H9 (cell line): ENCODE data around the gene SWAP70. TPM values are rescaled to one million over a fixed set of nuclear protein-coding genes. Genes with fewer than 3 reads are reported as not detected.

Experiments
- DNase-seq: peaks from one replicate; pipeline ENCODE4 v3.0.0-alpha.2; 2017
- H2AFZ ChIP-seq: one replicate; pipeline ENCODE4 v1.6.1; 2013; ENCODE audit warnings: mild to moderate bottlenecking, low read length, control low read depth, moderate library complexity
- H2AK5ac ChIP-seq: 2 replicates; pipeline ENCODE4 v1.6.1; 2013; ENCODE audit warnings: low read length, control low read depth, mixed read lengths; ENCODE audit not compliant: insufficient read length
- H2BK120ac ChIP-seq: one replicate; pipeline ENCODE4 v1.6.1; 2013; ENCODE audit warnings: low read depth, mild to moderate bottlenecking, low read length, control low read depth, inconsistent platforms; ENCODE audit not compliant: poor library complexity, severe bottlenecking
- H2BK12ac ChIP-seq: 2 replicates; pipeline ENCODE4 v1.6.1; 2013; ENCODE audit warnings: low read length, control low read depth, mixed read lengths, low read depth; ENCODE audit not compliant: insufficient read length
- H2BK15ac ChIP-seq: 2 replicates; pipeline ENCODE4 v1.6.1; 2013; ENCODE audit warnings: low read depth, low read length, control low read depth
- H2BK20ac ChIP-seq: one replicate; pipeline ENCODE4 v1.6.1; 2013; ENCODE audit warnings: low read depth, mild to moderate bottlenecking, low read length, control low read depth, inconsistent platforms; ENCODE audit not compliant: poor library complexity, severe bottlenecking
- H2BK5ac ChIP-seq: 2 replicates; pipeline ENCODE4 v1.6.1; 2013; ENCODE audit warnings: low read length, control low read depth, mixed read lengths; ENCODE audit not compliant: insufficient read length
- H3K14ac ChIP-seq: 2 replicates; pipeline ENCODE4 v1.6.1; 2013; ENCODE audit warnings: low read length, control low read depth; ENCODE audit not compliant: insufficient read depth
- H3K18ac ChIP-seq: 2 replicates; pipeline ENCODE4 v1.6.1; 2013; ENCODE audit warnings: low read depth, mild to moderate bottlenecking, mixed read lengths, low read length, control low read depth; ENCODE audit not compliant: insufficient read length
- H3K23ac ChIP-seq: 2 replicates; pipeline ENCODE4 v1.6.1; 2013; ENCODE audit warnings: low read length, control low read depth, mixed read lengths, low read depth; ENCODE audit not compliant: insufficient read length
- H3K23me2 ChIP-seq: 2 replicates; pipeline ENCODE4 v1.6.1; 2013; ENCODE audit warnings: low read depth, mild to moderate bottlenecking, mixed read lengths, low read length, control low read depth; ENCODE audit not compliant: insufficient read length, poor library complexity, severe bottlenecking
- H3K27ac ChIP-seq: 2 replicates; pipeline ENCODE4 v1.5.1; 2013; ENCODE audit warnings: low read length, control low read depth, mixed read lengths, low read depth; ENCODE audit not compliant: insufficient read length
- H3K27me3 ChIP-seq: 2 replicates; pipeline ENCODE4 v1.6.1; 2013; ENCODE audit warnings: low read length, control low read depth, inconsistent platforms; ENCODE audit not compliant: insufficient read depth
- H3K4ac ChIP-seq: 2 replicates; pipeline ENCODE4 v1.6.1; 2013; ENCODE audit warnings: low read depth, mild to moderate bottlenecking, control low read depth, inconsistent platforms, low read length, moderate library complexity
- H3K4me1 ChIP-seq: 2 replicates; pipeline ENCODE4 v1.6.1; 2013; ENCODE audit warnings: low read length, control low read depth, inconsistent platforms; ENCODE audit not compliant: insufficient read depth
- H3K4me2 ChIP-seq: 2 replicates; pipeline ENCODE4 v1.6.1; 2013; ENCODE audit warnings: low read length, control low read depth, mixed read lengths; ENCODE audit not compliant: insufficient read length, insufficient read depth
- H3K56ac ChIP-seq: 2 replicates; pipeline ENCODE4 v1.6.1; 2013; ENCODE audit warnings: low read depth, mild to moderate bottlenecking, mixed read lengths, low read length, control low read depth; ENCODE audit not compliant: insufficient read length
- H3K79me1 ChIP-seq: 2 replicates; pipeline ENCODE4 v1.6.1; 2013; ENCODE audit warnings: low read depth, mild to moderate bottlenecking, moderate library complexity, low read length, control low read depth, inconsistent platforms; ENCODE audit not compliant: insufficient read depth, poor library complexity, severe bottlenecking
- H3K79me2 ChIP-seq: 2 replicates; pipeline ENCODE4 v1.6.1; 2013; ENCODE audit warnings: low read length, control low read depth, inconsistent platforms; ENCODE audit not compliant: insufficient read depth
- H3K9ac ChIP-seq: 2 replicates; pipeline ENCODE4 v1.6.1; 2013; ENCODE audit warnings: low read length, control low read depth, mixed read lengths; ENCODE audit not compliant: insufficient read length; ENCODE audit errors: extremely low read depth
- H3K9me3 ChIP-seq: one replicate; pipeline ENCODE4 v1.6.1; 2013; ENCODE audit warnings: low read depth, low read length, inconsistent platforms; ENCODE audit not compliant: control insufficient read depth
- H3T11ph ChIP-seq: one replicate; pipeline ENCODE4 v1.6.1; 2013; ENCODE audit warnings: mild to moderate bottlenecking, low read length, control low read depth, inconsistent platforms
- H4K20me1 ChIP-seq: one replicate; pipeline ENCODE4 v1.6.1; 2013; ENCODE audit not compliant: control insufficient read depth, insufficient read length, insufficient read depth
- H4K5ac ChIP-seq: 2 replicates; pipeline ENCODE4 v1.6.1; 2013; ENCODE audit warnings: low read depth, mild to moderate bottlenecking, mixed read lengths, low read length, control low read depth; ENCODE audit not compliant: insufficient read length
- H4K8ac ChIP-seq: replicated peaks from 2 replicates; pipeline ENCODE4 v1.6.1; 2013; ENCODE audit warnings: low read length, control low read depth, mixed read lengths, low read depth; ENCODE audit not compliant: insufficient read length
- H4K91ac ChIP-seq: 2 replicates; pipeline ENCODE4 v1.6.1; 2013; ENCODE audit warnings: low read depth, mild to moderate bottlenecking, moderate library complexity, mixed read lengths, low read length, control low read depth; ENCODE audit not compliant: insufficient read length
- H3K27ac Mint-ChIP-seq, 3 experiments: 2 replicates in 2 of 3; 3 replicates in 1 of 3; pipeline ENCODE4 v1.8.0; 2020 to 2021; ENCODE audit warnings: mixed read lengths in 3 of 3, mild to moderate bottlenecking in 1 of 3, moderate library complexity in 1 of 3
- H3K27me3 Mint-ChIP-seq: 2 replicates; pipeline ENCODE4 v1.8.0; 2021; ENCODE audit warnings: low read depth, mild to moderate bottlenecking, moderate library complexity, mixed read lengths
- H3K36me3 Mint-ChIP-seq, 3 experiments: 2 replicates in 2 of 3; 3 replicates in 1 of 3; pipeline ENCODE4 v1.8.0; 2020 to 2021; ENCODE audit warnings: low read depth in 3 of 3, mixed read lengths in 3 of 3; ENCODE audit not compliant: insufficient read depth in 1 of 3
- H3K4me1 Mint-ChIP-seq, 2 experiments: 2 replicates each; pipeline ENCODE4 v1.8.0; 2020; ENCODE audit warnings: mixed read lengths in 2 of 2
- H3K4me3 Mint-ChIP-seq, 2 experiments: 2 replicates in 1 of 2; 3 replicates in 1 of 2; pipeline ENCODE4 v1.8.0; 2020 to 2021; ENCODE audit warnings: mild to moderate bottlenecking in 2 of 2, mixed read lengths in 2 of 2, moderate library complexity in 1 of 2
- H3K9me3 Mint-ChIP-seq, 2 experiments: 2 replicates in 1 of 2; 3 replicates in 1 of 2; pipeline ENCODE4 v1.8.0; 2020; ENCODE audit warnings: mild to moderate bottlenecking in 2 of 2, mixed read lengths in 2 of 2, moderate library complexity in 1 of 2
- WGBS: extraction: QIAGEN DNeasy Blood & Tissue Kit; methylation state at CpG from one replicate; pipeline ENCODE4 v1.1.7; 2013; ENCODE audit warnings: missing lambda C conversion rate, low lambda C conversion rate, mixed read lengths; ENCODE audit not compliant: insufficient read length; ENCODE audit errors: extremely low coverage; 5-methylcytosine and 5-hydroxymethylcytosine counted together
- total RNA-seq: library from RNA; stranded (reverse); gene quantifications from 2 replicates; pipeline ENCODE4 v1.2.1, GENCODE V29; 2021
- TF ChIP-seq, protein P1 (sequence below): fragments of 200-600 bp; sonication (generic); conservative IDR thresholded peaks from 3 replicates; pipeline ENCODE4 v1.8.0; 2021; ENCODE audit warnings: antibody characterized with exemption, mild to moderate bottlenecking

The SWAP70 gene
- total RNA-seq, 1 experiment from 2014 or later: 34.4 TPM

DNA sequence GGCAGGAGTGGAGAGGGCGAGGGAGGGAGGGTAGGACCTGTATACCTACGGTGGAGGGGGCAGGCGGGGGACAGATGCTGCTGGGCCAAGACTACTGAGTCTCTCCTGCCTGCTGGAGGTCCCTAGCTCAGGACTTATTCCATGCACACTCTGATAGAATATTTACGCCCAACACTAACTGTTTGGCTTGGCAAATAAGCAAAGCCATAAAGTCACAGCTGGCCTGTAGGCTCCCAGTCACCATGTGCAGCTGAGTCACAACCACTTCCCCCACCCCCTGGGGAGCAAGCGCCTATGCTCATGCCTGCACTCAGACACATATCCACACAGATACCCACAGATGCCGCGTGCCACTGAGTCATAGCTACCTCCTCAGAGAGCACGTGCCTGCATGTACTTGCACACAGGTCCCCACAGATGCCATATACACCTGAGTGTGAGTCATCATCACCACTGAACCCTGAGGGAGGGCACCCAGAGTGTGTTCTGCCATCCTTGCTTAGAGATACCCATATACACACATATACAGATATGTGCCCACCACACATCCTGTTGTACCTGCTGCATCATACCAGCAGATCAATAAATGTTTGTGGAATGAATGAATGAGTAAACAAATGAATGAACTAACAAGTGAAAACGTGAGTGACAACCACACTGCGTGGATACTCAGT lies 95.8 kb downstream of the SWAP70 start:
- H3K9ac ChIP-seq: no peak overlapping the region
- no peak for DNase-seq
- Mint-ChIP-seq H3K4me3 (peak overlapping the region; percentile 57 to 65; a peak in 4 of 5 replicates), H3K36me3 (no peaks in the 10 kb centered on the region), H3K27me3 (no peaks in the 10 kb centered on the region), H3K4me1 (peaks cover 20 to 22% of the 10 kb centered on the region in 2 experiments), H3K9me3 (no peaks in the 10 kb centered on the region; a peak in 1 of 5 replicates), H3K27ac (no peak overlapping the region)
- no CpG with 5 or more reads among the region's 10 CpGs for whole genome bisulfite sequencing
- no peak overlapping the region for H3K23ac ChIP-seq
- no peaks in the 10 kb centered on the region for H3K9me3 ChIP-seq
- TF ChIP-seq, protein P1, sequence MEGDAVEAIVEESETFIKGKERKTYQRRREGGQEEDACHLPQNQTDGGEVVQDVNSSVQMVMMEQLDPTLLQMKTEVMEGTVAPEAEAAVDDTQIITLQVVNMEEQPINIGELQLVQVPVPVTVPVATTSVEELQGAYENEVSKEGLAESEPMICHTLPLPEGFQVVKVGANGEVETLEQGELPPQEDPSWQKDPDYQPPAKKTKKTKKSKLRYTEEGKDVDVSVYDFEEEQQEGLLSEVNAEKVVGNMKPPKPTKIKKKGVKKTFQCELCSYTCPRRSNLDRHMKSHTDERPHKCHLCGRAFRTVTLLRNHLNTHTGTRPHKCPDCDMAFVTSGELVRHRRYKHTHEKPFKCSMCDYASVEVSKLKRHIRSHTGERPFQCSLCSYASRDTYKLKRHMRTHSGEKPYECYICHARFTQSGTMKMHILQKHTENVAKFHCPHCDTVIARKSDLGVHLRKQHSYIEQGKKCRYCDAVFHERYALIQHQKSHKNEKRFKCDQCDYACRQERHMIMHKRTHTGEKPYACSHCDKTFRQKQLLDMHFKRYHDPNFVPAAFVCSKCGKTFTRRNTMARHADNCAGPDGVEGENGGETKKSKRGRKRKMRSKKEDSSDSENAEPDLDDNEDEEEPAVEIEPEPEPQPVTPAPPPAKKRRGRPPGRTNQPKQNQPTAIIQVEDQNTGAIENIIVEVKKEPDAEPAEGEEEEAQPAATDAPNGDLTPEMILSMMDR: no peak
- H3K18ac ChIP-seq: no peak overlapping the region
- no peaks in the 10 kb centered on the region for H4K20me1 ChIP-seq
- no peak overlapping the region for H4K91ac ChIP-seq
- peak overlapping the region; percentile 70 for H3K4me2 ChIP-seq
- no peaks in the 10 kb centered on the region for H3K79me1 ChIP-seq
- no peaks in the 10 kb centered on the region for H3K79me2 ChIP-seq
- H3K14ac ChIP-seq: no peak overlapping the region
- H3K4me1 ChIP-seq: 0 out of 2 replicates have a peak, but pooled peaks cover 3% of the 10 kb centered on the region
- no peak overlapping the region for H3T11ph ChIP-seq
- H2BK15ac ChIP-seq: no peak overlapping the region
- no peak overlapping the region for H4K8ac ChIP-seq
- H2AFZ ChIP-seq: no peak overlapping the region
- no peak overlapping the region for H4K5ac ChIP-seq
- H3K4ac ChIP-seq: no peak overlapping the region
- no peak overlapping the region for H2BK12ac ChIP-seq
- no peak overlapping the region for H3K56ac ChIP-seq
- H2AK5ac ChIP-seq: no peak overlapping the region
- no peaks in the 10 kb centered on the region for H3K27me3 ChIP-seq
- peaks cover 9% of the 10 kb centered on the region for H3K23me2 ChIP-seq
- H2BK120ac ChIP-seq: no peak overlapping the region
- H3K27ac ChIP-seq: no peak overlapping the region
- no peak overlapping the region for H2BK20ac ChIP-seq
- no peak overlapping the region for H2BK5ac ChIP-seq
